GM21390 (cell line): ENCODE data around the gene BCL7B.
"Not testable (repeated sequence)": the region's sequence is repeated elsewhere in the genome, so short reads cannot be mapped to it uniquely, and the experiment has no call there.

Source experiments
- ATAC-seq: cut with Tn5 transposase; IDR thresholded peaks from one replicate; pipeline ENCODE4 v1.9.1; 2021; ENCODE audit not compliant: unreplicated experiment

The BCL7B gene

DNA sequence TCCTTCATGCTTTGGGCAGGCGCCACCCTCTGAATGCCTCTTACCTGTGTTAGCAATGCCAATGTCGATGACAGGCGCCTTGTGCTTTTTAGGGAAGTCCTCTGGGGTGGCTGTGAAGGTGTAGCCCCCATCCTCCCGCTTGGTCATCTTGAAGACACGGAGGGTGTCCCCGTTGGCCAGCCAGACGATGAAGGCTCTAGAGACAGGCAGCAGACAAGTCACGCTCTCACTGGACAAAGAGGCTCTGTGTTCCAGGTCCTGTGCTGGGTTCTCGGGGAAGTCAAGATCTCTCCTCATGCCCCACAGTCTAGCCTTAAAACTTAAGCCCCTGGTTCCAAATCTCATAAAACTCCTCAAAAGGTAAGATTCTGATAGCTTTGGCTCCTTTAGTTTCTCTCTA, 15.8 kb upstream of the BCL7B start:
- no peak for ATAC-seq

DNA sequence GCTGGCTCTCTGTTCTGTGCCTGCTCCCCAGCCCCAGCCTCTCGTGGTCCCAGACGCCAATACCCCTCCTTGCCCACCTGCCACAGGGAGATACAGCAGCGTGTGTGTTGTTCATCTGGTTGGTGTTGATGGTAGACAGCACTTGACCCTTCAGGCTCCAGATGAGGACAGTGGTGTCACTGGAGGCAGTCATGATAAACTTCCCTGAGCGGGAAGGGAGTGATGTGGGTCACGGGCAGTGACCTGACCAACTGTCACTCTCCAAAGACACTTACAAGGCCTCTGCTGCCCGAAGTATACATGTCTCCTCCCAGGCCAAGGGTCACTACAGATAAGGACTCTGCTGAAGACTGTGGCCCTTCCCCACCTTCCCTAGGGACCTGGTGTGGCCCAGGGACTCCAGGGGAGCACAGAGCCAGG, 15.3 kb upstream of the BCL7B start:
- ATAC-seq, result no peak

DNA sequence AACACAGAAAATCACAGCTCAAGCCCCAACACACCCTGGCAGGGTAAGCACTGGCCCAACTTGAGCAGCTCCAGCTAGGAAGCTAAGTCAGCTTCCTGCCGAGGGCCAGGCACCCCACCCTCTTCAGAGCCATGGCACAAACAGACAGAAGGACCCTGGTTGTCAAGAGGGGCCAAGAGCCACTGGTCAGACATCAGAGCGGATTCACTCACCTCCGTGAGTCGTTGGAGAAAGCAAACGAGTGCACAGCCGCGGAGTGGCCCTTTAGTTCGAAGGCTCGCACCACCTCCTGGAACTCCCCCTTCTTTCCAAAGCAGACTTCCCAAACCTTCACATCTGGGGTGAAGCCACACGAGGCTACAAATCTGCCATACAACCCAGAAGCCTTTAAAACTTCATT, 13.5 kb upstream of the BCL7B start:
- ATAC-seq, result no peak

DNA sequence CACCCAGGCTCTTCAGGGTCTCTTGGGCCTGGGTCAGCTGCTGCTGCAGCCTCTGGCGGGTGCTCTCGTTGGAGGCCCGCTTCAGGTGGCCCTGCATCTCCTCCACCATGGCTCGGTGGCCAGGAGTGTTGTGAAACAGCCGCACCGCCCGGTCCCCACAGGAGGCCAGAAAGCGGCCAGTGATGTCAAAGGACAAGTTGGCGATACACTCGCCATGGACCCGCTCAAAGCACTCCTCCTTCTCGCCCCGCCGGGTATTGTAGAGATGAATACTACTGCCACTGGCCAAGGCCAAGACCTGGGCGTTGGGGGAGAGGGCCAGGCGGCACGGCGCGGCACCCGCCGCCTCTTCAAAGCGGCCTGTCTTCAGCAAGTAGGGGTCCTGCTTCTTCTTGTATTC, 13.0 kb upstream of the BCL7B start:
- no peak for ATAC-seq

DNA sequence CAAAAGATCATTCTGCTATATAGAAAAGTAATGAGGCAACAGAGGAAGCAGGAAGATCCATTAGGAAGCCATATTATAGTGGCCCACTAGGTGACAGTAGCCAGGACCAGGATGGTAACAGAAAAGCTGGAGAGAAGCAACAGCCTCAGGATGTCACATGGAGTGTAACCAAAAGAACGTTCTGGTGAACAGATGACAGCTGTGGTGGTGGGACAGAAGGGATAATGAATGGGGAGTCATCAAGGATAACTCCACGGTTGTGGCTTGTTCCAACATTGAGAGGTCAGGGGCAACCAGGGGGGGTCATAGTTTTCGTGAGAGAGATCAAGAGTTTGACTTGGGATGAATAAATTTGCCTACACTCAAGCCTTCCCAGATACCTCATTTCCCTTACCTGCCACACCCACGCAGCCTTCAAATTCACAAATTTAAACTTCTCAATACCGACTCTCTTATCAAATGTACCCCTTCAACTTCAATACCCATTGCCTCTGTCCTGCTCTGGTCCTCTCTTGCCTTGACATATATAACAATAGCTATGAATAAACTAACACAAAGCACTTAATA, 11.6 kb upstream of the BCL7B start:
- no peak for ATAC-seq

DNA sequence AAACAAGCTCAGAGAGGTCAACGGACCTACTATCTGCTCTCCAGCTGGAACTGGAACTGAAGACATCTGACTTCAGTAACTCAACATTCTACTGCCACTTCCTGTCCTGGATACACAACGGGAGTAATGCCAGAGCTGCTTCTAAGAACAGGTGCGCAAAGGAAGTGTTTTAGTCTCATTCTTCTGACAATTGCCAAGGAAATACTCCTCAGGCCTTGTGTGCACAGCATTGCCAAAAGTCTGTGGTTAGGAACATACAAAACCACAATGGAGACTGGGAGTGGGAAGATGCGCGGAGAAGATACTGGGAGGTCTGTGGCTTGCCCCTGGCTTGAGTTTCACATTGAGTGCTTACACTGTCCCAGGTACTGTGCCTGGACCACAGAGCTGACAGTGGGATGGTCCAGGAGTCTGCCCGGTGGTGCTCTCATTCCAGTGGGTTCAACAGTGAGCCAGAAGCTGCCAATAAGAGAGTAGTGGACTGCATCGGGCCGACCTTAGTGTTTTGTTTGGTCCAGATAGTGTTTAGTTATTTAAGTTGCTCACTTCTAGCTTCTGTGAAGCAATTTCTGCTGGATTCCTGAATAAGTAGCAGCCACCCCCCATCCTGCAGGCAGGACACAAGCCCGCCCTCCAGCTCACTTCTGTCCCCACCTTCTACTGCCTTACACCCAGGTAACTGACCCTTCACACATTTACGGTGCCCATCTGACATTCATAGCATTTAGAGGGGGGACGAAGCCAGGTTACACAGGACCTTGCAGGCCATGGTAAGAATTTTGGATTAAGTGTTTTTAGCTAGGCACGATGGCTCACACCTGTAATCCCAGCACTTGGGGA, 10.6 kb upstream of the BCL7B start:
- ATAC-seq, result no peak

DNA sequence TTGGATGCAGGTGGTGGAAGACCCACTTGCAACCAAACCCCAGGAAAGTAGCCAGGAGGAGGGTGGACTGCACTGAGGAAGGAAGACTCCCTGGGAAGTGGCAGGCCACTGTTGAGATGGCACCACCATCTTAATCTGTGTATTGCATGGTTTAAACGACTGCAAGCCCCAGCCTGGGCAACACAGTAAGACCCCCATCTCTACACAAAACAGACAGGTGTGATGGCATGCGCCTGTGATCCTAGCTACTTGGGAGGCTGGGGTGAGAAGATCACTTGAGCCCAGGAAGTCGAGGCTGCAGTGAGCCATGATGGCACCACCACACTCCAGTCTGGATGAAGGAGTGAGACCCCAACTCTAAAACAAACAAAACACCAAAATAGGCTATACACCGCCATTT, 9.7 kb upstream of the BCL7B start:
- no peak for ATAC-seq

DNA sequence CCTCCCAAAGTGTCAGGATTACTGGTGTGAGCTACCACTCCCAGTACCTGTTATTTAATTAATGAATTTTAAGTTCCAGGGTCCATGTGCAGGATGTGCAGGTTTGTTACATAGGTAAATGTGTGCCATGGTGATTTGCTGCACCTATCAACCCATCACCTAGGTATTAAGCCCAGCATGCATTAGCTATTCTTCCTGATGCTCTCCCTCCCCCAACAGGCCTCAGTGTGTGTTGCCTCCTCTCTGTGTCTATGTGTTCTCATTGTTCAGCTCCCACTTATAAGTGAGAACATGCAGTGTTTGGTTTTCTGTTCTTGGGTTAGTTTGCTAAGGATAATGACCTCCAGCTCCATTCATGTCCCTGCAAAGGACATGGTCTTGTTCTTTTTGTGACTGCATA, 8.9 kb upstream of the BCL7B start:
- ATAC-seq, result not testable (repeated sequence)

DNA sequence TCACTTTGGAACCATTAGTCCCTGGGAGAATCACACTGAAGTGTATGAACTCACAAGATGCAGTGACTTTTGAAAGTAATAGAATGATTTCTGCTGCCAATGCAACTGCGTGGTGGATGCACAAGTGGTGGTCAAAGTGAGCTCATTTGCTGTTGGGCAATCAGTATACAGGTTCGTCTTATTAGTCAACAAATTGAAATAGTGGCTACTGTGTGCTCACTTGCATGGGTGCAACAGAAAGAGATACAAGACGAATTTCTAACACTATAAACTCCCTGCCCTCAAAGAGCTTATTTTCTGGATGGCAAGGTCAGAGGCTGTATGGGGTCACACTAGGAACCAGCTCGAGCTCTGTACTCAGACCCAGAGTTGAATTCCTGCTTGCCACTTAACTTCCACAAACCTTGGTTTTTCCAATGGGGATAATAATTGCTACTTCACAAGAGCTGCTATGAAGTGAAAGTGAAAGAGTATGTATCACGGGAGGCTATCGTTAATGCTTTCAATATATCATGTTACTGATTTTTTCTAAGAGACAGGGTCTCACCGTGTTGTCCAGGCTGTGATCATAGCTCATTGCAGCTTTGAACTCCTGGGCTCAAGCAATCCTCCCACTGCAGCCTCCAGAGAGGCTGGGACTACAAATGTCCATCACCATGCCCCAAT, 8.3 kb upstream of the BCL7B start:
- no peak for ATAC-seq

DNA sequence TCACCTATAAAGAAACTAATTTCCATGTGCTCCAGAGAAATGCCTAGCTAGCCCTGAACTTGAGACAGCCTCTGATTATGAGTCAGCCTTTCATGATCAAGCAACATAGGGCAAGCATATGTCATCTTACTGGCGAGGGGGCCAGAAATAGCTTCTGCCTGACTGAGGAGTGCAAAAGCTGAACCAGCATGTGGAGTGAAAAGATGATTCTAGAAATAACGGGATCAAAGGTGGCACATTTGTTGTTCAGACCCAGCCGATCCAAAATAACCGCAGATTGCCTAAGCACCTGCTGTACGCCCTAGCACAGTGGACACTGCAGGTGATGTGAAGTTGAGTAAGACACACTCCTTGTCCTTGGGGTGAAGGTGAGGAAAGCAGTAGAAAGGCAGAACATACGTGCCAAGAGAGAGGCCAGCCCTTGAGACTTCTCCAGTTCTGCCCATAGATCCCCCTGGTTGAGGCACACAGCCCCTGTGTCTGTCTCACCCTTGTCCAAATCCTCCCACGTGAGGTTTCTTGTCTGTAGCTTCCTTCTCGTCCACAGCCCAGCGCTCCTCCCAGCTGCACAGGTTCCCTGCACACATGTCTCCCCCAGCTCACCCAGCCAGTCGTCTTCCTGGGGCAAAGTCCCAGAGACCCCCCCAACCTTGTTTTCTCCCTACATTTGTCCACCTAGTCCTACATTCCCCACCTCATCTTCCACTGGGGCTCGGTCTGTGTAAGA, 2.8 kb upstream of the BCL7B start:
- no peak for ATAC-seq

DNA sequence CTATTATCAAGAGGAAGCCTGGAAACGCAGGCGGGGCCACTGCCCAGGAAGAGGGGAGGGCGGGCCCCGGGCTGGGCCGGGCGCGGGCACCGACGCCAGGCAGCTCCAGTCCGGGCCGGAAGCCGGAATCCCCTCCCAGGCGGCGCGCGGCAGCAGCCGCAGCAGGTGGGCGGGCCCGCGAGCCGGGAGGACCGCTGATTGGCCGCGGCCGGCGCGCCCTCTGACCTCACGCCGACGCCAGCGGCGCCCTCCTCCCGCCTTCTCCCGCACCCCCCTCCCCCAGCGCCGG, 438 bp downstream of the BCL7B start:
- ATAC-seq, result peak; percentile 81

DNA sequence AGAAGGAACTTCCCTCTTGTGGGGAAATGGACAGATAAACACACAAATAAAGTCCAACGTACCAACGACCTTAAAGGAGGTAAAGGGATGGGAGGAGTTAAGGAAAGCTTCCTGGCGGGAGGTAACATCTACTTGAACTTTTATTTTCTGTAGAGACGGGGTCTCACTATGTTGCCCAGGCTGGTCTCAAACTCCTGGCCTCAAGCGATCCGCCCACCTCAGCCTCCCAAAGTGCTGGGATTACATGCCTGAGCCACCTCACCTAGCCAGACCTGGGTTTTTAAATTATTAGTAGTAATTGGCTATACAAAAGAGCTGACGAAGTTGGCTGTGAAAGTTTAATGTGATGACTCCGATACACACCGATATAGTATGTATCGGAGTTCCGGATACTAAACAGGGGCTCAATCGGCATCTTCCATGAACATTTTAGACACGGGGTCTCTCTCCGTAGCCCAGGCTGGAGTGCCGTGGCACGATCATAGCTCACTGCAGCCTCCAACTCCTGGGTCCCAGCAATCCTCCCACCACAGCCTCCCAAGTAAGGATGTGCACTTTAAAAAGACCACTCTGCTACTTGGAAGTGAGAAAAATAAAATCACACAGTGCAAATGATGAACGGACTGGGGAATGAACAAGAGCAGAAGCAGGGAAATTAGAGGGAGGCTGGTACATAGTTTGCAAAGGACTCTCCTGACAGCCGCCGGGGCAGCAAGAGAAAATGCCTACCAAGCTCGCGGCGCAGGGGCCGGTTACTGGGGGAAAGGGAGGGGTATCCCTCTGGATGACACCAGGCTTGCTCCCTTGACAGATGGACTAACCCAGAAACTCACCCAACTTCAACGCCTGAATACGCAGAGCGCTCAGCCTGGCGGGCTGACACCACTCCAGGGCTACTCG, 1.0 kb downstream of the BCL7B start:
- ATAC-seq, result no peak

DNA sequence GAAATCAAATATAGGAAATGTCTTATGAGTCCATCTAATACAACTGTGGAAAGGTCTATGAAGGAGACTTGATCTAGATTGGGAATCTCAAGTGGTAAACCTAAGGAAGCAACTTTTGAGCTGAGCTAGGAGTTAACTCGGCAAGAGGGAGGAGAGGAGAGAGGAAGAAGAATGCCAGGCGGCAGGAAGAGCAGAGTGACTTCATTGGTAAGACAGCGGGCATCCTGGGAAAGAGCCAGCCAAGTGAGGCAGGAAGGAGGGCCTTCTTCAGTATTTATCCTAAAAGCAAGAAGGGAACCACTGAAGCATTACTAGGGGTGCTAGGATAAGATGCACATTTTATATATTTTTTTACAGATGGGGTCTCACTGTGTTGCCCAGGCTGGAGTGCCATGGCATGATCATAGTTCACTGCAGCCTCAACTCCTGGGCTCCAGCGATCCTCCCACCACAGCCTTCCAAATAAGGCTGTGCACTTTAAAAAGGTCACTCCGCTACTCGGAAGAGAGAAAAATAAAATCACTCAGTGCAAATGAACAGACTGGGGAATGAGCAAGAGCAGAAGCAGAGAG, 2.0 kb downstream of the BCL7B start:
- no peak for ATAC-seq

DNA sequence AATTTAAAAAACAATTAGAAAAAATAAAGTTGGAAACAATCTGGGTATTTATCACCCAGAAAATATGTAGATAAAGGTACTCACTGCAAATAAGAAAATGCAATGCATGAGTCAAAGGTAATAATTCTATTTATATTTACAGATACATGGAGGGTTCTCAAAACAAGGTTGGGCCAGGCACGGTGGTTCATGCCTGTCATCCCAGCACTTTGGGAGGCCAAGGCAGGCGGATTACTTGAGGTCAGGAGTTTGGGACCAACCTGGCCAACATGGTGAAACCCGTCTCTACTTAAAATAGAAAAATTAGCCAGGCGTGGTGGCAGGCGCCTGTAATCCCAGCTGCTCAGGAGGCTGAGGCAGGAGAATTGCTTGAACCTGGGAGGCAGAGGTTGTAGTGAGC, 7.4 kb downstream of the BCL7B start:
- not testable (repeated sequence) for ATAC-seq

DNA sequence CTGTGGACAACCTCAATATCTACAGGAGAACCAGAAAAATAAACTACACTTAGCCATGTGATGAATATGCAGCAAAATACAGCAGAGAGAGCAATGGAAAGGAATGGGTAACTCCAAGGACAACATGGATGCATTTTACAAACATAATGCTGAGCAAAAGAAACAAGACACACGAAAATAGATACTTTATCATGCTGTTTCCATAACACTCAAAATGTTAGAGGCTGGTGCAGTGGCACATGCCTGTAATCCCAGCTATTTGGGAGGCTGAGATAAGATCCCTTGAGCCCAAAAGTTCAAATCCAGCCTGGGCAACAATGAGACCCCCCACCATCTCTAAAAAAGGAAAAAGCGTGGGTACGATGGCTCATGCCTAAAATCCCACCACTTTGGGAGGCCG, 8.3 kb downstream of the BCL7B start:
- ATAC-seq, result no peak

DNA sequence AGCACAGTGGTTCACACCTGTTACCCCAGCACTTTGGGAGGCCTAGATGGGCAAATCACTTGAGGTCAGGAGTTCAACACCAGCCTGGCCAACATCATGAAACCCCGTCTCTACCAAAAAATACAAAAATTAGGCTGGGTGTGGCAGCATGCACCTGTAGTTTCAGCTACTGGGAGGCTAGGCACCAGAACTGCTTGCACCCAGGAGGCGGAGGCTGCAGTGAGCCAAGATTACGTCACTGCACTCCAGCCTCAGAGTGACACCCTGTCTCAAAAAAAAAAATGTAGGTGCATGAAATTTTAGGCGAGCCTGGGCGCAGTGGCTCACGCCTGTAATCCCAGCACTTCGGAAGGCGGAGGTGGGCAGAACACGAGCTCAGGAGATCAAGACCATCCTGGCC, 9.6 kb downstream of the BCL7B start:
- no peak for ATAC-seq

DNA sequence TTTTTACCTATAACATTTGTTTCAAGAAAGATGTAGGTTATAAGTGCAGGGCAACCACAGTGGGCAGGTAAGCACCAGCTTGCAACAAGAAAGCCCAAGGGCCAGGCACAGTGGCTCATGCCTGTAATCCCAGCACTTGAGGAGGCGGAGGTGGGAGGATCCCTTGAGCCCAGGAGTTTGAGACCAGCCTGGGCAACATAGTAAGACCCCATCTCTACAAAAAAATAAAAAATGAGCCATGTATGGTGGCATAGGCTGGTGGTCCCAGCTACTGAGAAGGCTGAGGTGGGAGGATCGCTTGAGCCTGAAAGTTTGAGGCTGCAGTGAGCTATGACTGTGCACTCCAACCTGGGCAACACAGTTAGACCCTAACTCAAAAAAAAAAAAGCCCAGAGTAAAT, 12.8 kb downstream of the BCL7B start:
- no peak for ATAC-seq

DNA sequence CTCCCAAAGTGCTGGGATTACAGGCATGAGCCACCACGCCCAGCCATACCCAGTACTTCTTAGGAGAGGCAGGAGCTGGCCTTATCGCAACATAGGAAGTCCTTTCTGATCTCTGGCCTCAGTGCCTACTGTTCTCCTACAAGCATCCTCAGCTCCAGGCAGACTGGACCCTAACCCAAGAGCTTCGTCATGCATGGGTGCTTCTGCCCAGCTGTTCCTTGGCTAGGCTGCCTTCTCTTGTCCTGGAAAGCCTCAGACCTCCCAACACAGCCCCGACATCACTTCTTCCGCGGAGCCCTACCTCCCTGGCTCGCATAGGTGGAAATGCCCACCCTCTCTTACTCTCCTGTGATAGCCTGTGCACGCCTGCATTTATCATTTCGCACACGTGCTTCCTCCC, 15.8 kb downstream of the BCL7B start:
- no peak for ATAC-seq

DNA sequence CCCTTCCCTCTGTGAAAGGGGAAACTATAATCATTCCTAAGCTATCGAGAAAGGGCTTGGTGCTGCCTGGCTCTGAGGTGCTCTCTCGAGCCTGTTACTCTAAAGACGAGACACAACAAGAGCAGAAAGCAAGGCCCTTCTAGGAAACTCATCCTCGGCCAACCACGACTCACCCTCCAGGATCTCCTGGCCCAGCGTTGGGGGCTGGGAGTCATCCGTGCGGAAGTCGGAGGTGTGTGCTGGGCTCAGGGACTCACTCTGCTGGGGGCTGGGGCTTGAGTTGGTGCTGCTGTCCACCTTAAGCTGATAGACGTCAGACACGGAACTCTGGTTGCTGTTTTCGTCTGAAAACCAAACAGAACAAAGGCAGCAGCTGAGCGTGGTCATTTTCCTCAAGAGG, 17.8 kb downstream of the BCL7B start:
- ATAC-seq, result no peak

DNA sequence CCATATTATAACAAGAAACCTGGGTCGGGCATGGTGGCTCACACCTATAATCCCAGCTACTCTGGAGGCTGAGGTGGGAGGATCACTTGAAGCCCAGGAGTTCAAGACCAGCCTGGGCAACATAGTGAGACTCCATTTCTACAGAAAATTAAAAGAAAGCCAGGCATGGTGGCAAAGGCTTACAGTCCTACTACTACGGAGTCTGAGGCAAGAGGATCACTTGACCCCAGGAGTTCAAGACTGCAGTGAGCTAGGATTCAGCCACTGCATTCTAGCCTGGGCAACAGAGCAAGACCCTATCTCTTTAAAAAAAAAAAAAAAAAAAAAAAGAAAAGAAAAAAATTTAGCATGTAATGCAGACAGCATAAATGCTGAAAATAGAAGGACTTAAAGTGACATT, 19.0 kb downstream of the BCL7B start:
- not testable (repeated sequence) for ATAC-seq

DNA sequence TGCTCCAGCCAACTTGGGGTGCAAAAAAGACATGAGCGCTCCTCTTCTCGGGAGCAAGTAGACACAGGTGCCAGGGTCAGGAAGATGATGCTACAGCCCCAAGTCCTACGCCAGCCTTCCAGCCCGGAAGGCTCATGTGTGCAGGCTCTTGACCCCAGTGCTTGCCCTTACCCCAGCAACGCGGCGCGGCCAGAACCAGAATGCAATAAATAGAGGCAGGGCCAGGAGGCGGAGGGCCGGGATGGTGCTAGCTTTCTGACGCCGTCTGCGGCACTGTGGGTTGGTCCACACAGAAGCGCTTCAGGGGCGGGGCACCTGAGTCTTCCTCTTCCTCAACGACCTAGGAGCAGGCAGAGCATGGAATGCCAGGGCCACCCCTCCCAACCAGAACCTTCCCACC, 20.4 kb downstream of the BCL7B start:
- no peak for ATAC-seq
